HepG2 (cell line): ENCODE results near the gene WRAP73. TPM values are rescaled to one million over a fixed set of nuclear protein-coding genes. Genes with fewer than 3 reads are reported as not detected.

Source experiments
- CSRNP1 ChIP-seq: sonication (generic); formaldehyde crosslinking; IDR thresholded peaks from 2 replicates; pipeline ENCODE4 v1.8.1; 2023; ENCODE audit warnings: mild to moderate bottlenecking, missing genetic modification reagents
- KMT2B ChIP-seq: IDR thresholded peaks from 2 replicates; pipeline ENCODE4 v1.6.1; 2016; ENCODE audit warnings: missing genetic modification reagents, missing compliant biosample characterization
- NCOR1 ChIP-seq: fragments of 200-600 bp; sonication (generic); IDR thresholded peaks from 2 replicates; pipeline ENCODE4 v1.7.0; 2017; ENCODE audit warnings: antibody characterized with exemption, low read length, borderline replicate concordance
- SAFB2 ChIP-seq: sonication (generic); formaldehyde crosslinking; IDR thresholded peaks from 2 replicates; pipeline ENCODE4 v1.5.1; 2020; ENCODE audit warnings: missing genetic modification reagents, low read depth, mild to moderate bottlenecking, borderline replicate concordance
- SIN3A ChIP-seq: IDR thresholded peaks from 2 replicates; pipeline ENCODE4 v1.6.1; 2011; ENCODE audit warnings: low read depth, mild to moderate bottlenecking, control low read depth, low read length, borderline replicate concordance
- STAT6 ChIP-seq: sonication (generic); formaldehyde crosslinking; IDR thresholded peaks from 2 replicates; pipeline ENCODE4 v1.4.0; 2020; ENCODE audit warnings: missing genetic modification reagents, mild to moderate bottlenecking, borderline replicate concordance
- ZFX ChIP-seq: sonication (generic); formaldehyde crosslinking; IDR thresholded peaks from 2 replicates; pipeline ENCODE4 v1.4.0; 2020; ENCODE audit warnings: mild to moderate bottlenecking, low read depth, missing genetic modification reagents, moderate library complexity
- ZNF343 ChIP-seq: sonication (generic); formaldehyde crosslinking; IDR thresholded peaks from 2 replicates; pipeline ENCODE4 v1.4.0; 2020; ENCODE audit warnings: mild to moderate bottlenecking, missing genetic modification reagents
- ZNF501 ChIP-seq: sonication (generic); formaldehyde crosslinking; IDR thresholded peaks from 2 replicates; pipeline ENCODE4 v1.5.1; 2020; ENCODE audit warnings: mild to moderate bottlenecking, moderate library complexity, missing genetic modification reagents
- ZNF558 ChIP-seq: sonication (generic); formaldehyde crosslinking; IDR thresholded peaks from 2 replicates; pipeline ENCODE4 v1.9.0; 2022; ENCODE audit warnings: mild to moderate bottlenecking, missing genetic modification reagents, borderline replicate concordance
- ZNF678 ChIP-seq: sonication (generic); formaldehyde crosslinking; IDR thresholded peaks from 2 replicates; pipeline ENCODE4 v1.4.0; 2020; ENCODE audit warnings: mild to moderate bottlenecking, missing genetic modification reagents
- ZNF687 ChIP-seq: sonication (generic); formaldehyde crosslinking; IDR thresholded peaks from 2 replicates; pipeline ENCODE4 v1.5.1; 2020; ENCODE audit warnings: mild to moderate bottlenecking, missing genetic modification reagents, moderate library complexity
- ZNF772 ChIP-seq: sonication (generic); formaldehyde crosslinking; IDR thresholded peaks from 2 replicates; pipeline ENCODE4 v1.5.0; 2020; ENCODE audit warnings: mild to moderate bottlenecking, missing genetic modification reagents
- ZNF777 ChIP-seq: sonication (generic); formaldehyde crosslinking; IDR thresholded peaks from 2 replicates; pipeline ENCODE4 v1.4.0; 2020; ENCODE audit warnings: missing genetic modification reagents
- polyA plus RNA-seq, 8 experiments: library from polyadenylated mRNA; depleted of rRNA in 3 of 8; stranded (reverse) in 7 of 8; unstranded in 1 of 8; fragments of >200 nt; fragmentation: Illumina TruSeq in 4 of 8; extraction: Trizol in 4 of 8; gene quantifications; 2 replicates each; pipeline versions ENCODE4 v1.2.1 to v1.2.3, GENCODE V29; 2011 to 2016; ENCODE audit warnings: low read depth in 4 of 8, missing spikeins in 1 of 8, mixed read lengths in 1 of 8; ENCODE audit not compliant: insufficient read depth in 1 of 8
- total RNA-seq, 5 experiments: library from RNA; depleted of rRNA; stranded (reverse); fragments of >200 nt; fragmentation: Illumina TruSeq; extraction: Trizol; gene quantifications; 2 replicates each; pipeline ENCODE4 v1.2.3, GENCODE V29; 2016; ENCODE audit warnings: low read depth in 1 of 5
- TF ChIP-seq, protein P1 (sequence below): sonication (generic); formaldehyde crosslinking; IDR thresholded peaks from 2 replicates; pipeline ENCODE4 v1.8.1; 2022; ENCODE audit warnings: low read depth, mild to moderate bottlenecking, missing genetic modification reagents

Gene WRAP73
- total and polyA plus RNA-seq, 2 of the 13 experiments (the other 11 are each of a cell fraction or from before 2014, with no cell fraction given), result 18.1 to 40.4 TPM

- TF ChIP-seq SAFB2 (CRISPR knock-in tag) (no peak), ZFX (CRISPR knock-in tag) (peak; percentile 31; the same call in 1 of the 2 replicates), ZNF687 (CRISPR knock-in tag) (peak; percentile 38), CSRNP1 (CRISPR knock-in tag) (peak; percentile 42; the same call in 1 of the 2 replicates), ZNF772 (CRISPR knock-in tag) (0 out of 2 replicates have a peak, but pooled peaks have one; percentile 28), ZNF501 (CRISPR knock-in tag) (0 out of 2 replicates have a peak, but pooled peaks have one; percentile 24), STAT6 (no peak), NCOR1 (no peak), ZNF343 (CRISPR knock-in tag) (no peak), ZNF777 (peak; percentile 90), ZNF558 (no peak), ZNF678 (CRISPR knock-in tag) (peak; percentile 9; the same call in 1 of the 2 replicates), SIN3A (0 out of 2 replicates have a peak, but pooled peaks have one; percentile 2), KMT2B (CRISPR knock-in tag) (no peak)
- TF ChIP-seq, protein P1, sequence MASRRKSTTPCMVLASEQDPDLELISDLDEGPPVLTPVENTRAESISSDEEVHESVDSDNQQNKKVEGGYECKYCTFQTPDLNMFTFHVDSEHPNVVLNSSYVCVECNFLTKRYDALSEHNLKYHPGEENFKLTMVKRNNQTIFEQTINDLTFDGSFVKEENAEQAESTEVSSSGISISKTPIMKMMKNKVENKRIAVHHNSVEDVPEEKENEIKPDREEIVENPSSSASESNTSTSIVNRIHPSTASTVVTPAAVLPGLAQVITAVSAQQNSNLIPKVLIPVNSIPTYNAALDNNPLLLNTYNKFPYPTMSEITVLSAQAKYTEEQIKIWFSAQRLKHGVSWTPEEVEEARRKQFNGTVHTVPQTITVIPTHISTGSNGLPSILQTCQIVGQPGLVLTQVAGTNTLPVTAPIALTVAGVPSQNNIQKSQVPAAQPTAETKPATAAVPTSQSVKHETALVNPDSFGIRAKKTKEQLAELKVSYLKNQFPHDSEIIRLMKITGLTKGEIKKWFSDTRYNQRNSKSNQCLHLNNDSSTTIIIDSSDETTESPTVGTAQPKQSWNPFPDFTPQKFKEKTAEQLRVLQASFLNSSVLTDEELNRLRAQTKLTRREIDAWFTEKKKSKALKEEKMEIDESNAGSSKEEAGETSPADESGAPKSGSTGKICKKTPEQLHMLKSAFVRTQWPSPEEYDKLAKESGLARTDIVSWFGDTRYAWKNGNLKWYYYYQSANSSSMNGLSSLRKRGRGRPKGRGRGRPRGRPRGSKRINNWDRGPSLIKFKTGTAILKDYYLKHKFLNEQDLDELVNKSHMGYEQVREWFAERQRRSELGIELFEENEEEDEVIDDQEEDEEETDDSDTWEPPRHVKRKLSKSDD (CRISPR knock-in tag), result 0 out of 2 replicates have a peak, but pooled peaks have one; percentile 23
Measured at GRCh38 chr1:3652548-3653285, 2.8 kb upstream of the WRAP73 start (continued).
